Psoas muscle (tissue), 8 donors: Measurements from ENCODE around the gene UBE2E2. TPM values are rescaled to one million over a fixed set of nuclear protein-coding genes. Genes with fewer than 3 reads are reported as not detected.

ENCODE experiments used
- ATAC-seq, 4 donors: fragments of 200-7000 bp; cut with Tn5 transposase; one replicate each; pipeline ENCODE4 v1.9.1; 2020; ENCODE audit warnings: moderate library complexity in 3 of 4, mild to moderate bottlenecking in 2 of 4
- DNase-seq, 2 donors: peaks; one replicate each; pipeline ENCODE4 v3.0.0-alpha.2; 2020
- H3K27ac ChIP-seq: fragments of 200-600 bp; one replicate; pipeline ENCODE4 v1.8.0; 2022
- H3K27me3 ChIP-seq, 3 donors: fragments of 200-600 bp in 1 of 3; one replicate each; pipeline versions ENCODE4 v1.6.1 to v1.8.0; 2013 to 2022; ENCODE audit warnings: low read length in 2 of 3, mild to moderate bottlenecking in 2 of 3, moderate library complexity in 1 of 3; ENCODE audit not compliant: insufficient read depth in 3 of 3
- H3K36me3 ChIP-seq, 2 donors: fragments of 200-600 bp in 1 of 2; one replicate each; pipeline versions ENCODE4 v1.6.1 to v1.8.0; 2013 to 2022; ENCODE audit warnings: low read depth in 1 of 2, mild to moderate bottlenecking in 1 of 2, moderate library complexity in 1 of 2; ENCODE audit not compliant: insufficient read depth in 1 of 2
- H3K4me1 ChIP-seq: fragments of 200-600 bp; one replicate; pipeline ENCODE4 v1.8.0; 2022
- H3K4me3 ChIP-seq: fragments of 200-600 bp; one replicate; pipeline ENCODE4 v1.8.0; 2022; ENCODE audit warnings: mild to moderate bottlenecking
- H3K9me3 ChIP-seq: fragments of 200-600 bp; one replicate; pipeline ENCODE4 v1.8.0; 2022
- WGBS, 3 donors: extraction: QIAGEN DNeasy Blood & Tissue Kit; methylation state at CpG; one replicate each; pipeline versions ENCODE4 v1.1.6 to v1.1.7; 2013; 5-methylcytosine and 5-hydroxymethylcytosine counted together
- intact Hi-C, 2 donors: fragments of 100-400 bp; cut with DNase I; formaldehyde crosslinking; loops; one replicate each; pipeline versions ENCODE4 v1.11.0 to v1.14.2; 2022
- polyA plus RNA-seq, 3 donors: library from polyadenylated mRNA; stranded (reverse); fragments of 200-250 nt; gene quantifications; one replicate each; pipeline ENCODE4 v1.2.3, GENCODE V29; 2013
- total RNA-seq, 4 donors: library from RNA; stranded (reverse); fragmentation: NEBNext Ultra II Directional in 2 of 4; extraction: Animal tissue kit (Norgen Biotek cat#: 25700) in 2 of 4; gene quantifications; one replicate each; pipeline versions ENCODE4 v1.2.1 to v1.2.4, GENCODE V29; 2021 to 2023
- TF ChIP-seq, protein P1 (sequence below): fragments of 200-600 bp; IDR thresholded peaks from one replicate; pipeline ENCODE4 v1.8.0; 2022; ENCODE audit warnings: antibody characterized with exemption
- donor health status: healthy with polysubstance abuse.
- donor health status: DM: no; HTN: no; CAD: no; lungs with moderate emphysema.
- donor health status: Bipolar disorder and iron deficiency.
- donor health status: healthy.
- donor health status: DM: yes; HTN: yes; CAD: no.
- donor health status: DM: no; HTN: no; CAD: no.
- donor health status: DM: no; HTN: no; CAD: no.
- donor health status: DM: yes; HTN: yes; CAD: no.

Gene UBE2E2
- total and polyA plus RNA-seq, 7 donors, result 12.9 to 38.2 (median 34.0) TPM

GRCh38 chr3:23455775-23456174, 252.6 kb downstream of the UBE2E2 start:
- TF ChIP-seq, protein P1, sequence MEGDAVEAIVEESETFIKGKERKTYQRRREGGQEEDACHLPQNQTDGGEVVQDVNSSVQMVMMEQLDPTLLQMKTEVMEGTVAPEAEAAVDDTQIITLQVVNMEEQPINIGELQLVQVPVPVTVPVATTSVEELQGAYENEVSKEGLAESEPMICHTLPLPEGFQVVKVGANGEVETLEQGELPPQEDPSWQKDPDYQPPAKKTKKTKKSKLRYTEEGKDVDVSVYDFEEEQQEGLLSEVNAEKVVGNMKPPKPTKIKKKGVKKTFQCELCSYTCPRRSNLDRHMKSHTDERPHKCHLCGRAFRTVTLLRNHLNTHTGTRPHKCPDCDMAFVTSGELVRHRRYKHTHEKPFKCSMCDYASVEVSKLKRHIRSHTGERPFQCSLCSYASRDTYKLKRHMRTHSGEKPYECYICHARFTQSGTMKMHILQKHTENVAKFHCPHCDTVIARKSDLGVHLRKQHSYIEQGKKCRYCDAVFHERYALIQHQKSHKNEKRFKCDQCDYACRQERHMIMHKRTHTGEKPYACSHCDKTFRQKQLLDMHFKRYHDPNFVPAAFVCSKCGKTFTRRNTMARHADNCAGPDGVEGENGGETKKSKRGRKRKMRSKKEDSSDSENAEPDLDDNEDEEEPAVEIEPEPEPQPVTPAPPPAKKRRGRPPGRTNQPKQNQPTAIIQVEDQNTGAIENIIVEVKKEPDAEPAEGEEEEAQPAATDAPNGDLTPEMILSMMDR, result no peak
- Histone ChIP-seq H3K27ac (no peak overlapping the region), H3K9me3 (no peaks in the 10 kb centered on the region), H3K4me3 (no peak overlapping the region), H3K36me3 (no peaks in the 10 kb centered on the region), H3K27me3 (no peaks in the 10 kb centered on the region), H3K4me1 (peaks cover 39% of the 10 kb centered on the region)
- no peak for DNase-seq
- 44 to 56% (median 52%) methylated on average over 2 of the region's 2 CpGs for WGBS, 3 donors
- no peak for ATAC-seq
- intact Hi-C loops, result no loop called here

DNA sequence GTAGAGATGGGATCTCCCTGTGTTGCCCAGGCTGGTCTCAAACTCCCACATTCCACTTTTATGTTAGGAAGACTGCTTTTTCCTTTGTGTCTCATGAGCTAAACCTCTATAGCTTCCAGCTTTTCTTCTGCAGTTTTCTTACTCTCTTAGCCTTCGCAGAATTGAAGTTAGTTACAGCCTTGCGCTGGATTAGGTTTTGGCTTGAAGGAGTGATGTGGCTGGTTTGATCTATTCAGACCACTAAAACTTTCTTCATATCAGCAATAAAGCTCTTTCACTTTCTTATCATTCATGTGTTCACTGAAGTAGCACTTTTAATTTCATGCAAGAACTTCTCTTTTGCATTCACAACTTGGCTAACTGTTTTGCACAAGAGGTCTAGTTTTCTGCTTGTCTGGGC, 254.6 kb downstream of the UBE2E2 start:
- no peak overlapping the region for H3K4me3 ChIP-seq
- H3K9me3 ChIP-seq, result no peaks in the 10 kb centered on the region
- no peak overlapping the region for H3K27ac ChIP-seq
- no peak for ATAC-seq
- H3K4me1 ChIP-seq, result peaks cover 47% of the 10 kb centered on the region
- no peaks in the 10 kb centered on the region for H3K27me3 ChIP-seq
- TF ChIP-seq, protein P1, result no peak
- intact Hi-C loops, result no loop called here
- no peaks in the 10 kb centered on the region for H3K36me3 ChIP-seq
- 95 to 98% (median 96%) methylated on average over 2 of the region's 2 CpGs for WGBS, 3 donors
- DNase-seq, result no peak

- ATAC-seq (peak in 2 of 4 donors; percentile 47 to 62), DNase-seq (no peak)
- H3K27ac ChIP-seq, result peak overlapping the region; percentile 58
- peak overlapping the region; percentile 43 for H3K4me3 ChIP-seq
- H3K9me3 ChIP-seq, result no peaks in the 10 kb centered on the region
- TF ChIP-seq, protein P1, result no peak
- peaks cover 47% of the 10 kb centered on the region for H3K4me1 ChIP-seq
- no peaks in the 10 kb centered on the region for H3K27me3 ChIP-seq
- intact Hi-C loops, result no loop called here
- 39 to 56% (median 47%) methylated on average over 3 of the region's 3 CpGs for WGBS, 3 donors
- no peaks in the 10 kb centered on the region for H3K36me3 ChIP-seq
Measured at GRCh38 chr3:23459465-23459864, 256.3 kb downstream of the UBE2E2 start.

DNA sequence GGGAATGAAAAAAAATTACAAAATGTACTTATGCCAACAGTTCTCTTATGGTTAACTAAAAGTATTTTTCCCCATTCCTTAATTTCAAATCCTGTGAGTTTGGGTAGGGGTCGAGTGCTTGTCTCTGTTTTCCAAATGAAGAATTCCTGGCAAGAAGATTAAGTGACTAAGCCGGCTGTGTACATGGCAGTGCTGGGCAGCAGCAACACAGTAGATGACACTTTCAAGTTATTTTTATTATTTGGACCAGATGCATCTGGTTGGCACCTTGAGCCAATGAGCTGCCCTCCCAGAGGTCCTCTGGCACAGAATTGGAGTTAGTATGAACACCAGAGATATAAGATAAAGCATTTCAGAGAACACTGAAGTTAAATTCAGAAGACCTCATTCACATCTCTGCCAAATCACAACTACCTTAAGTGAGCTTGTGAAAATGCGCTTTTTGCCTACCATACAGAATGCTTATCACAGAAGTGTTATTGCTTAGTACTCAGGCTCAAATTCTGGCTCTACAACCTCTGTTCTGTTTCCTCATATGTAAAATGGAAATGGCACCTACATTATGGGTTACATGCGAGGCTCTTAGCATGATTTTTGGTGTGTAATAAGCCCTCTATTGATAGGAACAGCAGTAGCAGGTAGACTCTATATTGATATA, 256.9 kb downstream of the UBE2E2 start:
- Histone ChIP-seq H3K4me1 (peaks cover 42% of the 10 kb centered on the region), H3K27me3 (no peaks in the 10 kb centered on the region), H3K9me3 (no peaks in the 10 kb centered on the region), H3K4me3 (peak overlapping the region; percentile 43), H3K36me3 (no peaks in the 10 kb centered on the region), H3K27ac (peak overlapping the region; percentile 58)
- WGBS, 3 donors, result 51 to 60% (median 52%) methylated on average over 4 of the region's 4 CpGs
- intact Hi-C loops, result no loop called here
- DNase-seq (no peak), ATAC-seq (peak; percentile 87 to 95 (median 91))
- TF ChIP-seq, protein P1, result no peak

DNA sequence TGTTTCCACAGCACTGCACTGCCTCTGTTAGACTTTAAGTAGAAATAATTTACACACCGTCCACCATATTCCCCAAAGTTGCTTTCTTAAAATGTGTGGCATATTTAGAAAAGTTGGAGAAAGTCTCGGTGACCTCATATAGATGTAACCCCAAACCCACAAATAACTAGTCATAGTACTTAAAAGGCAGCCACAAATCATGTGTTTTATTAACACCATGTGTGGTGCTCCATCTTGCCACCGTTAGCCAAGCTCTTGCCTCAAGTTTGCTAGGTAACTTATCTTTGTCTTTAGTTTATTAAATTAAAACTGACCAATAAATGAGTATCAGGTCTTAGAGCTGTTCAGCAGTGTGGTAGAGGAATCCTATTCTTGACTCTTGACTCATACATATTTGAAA, 257.9 kb downstream of the UBE2E2 start:
- H3K9me3 ChIP-seq, result no peaks in the 10 kb centered on the region
- no peak overlapping the region for H3K27ac ChIP-seq
- peaks cover 35% of the 10 kb centered on the region for H3K4me1 ChIP-seq
- WGBS, 3 donors, result 82 to 93% (median 86%) methylated on average over 3 of the region's 3 CpGs
- DNase-seq (no peak), ATAC-seq (no peak)
- no peak overlapping the region for H3K4me3 ChIP-seq
- H3K27me3 ChIP-seq, result no peaks in the 10 kb centered on the region
- intact Hi-C loops, result no loop called here
- H3K36me3 ChIP-seq, result no peaks in the 10 kb centered on the region
- TF ChIP-seq, protein P1, result no peak
